HEK293 (cell line): ENCODE results near the gene ATP6V1D.

Source experiments
- ATF2 ChIP-seq: fragments of 450-650 bp; formaldehyde crosslinking; IDR thresholded peaks from 2 replicates; pipeline ENCODE4 v1.5.1; 2016; ENCODE audit warnings: missing biosample characterization, missing genetic modification characterization, low read depth
- ZNF157 ChIP-seq: fragments of 450-650 bp; formaldehyde crosslinking; IDR thresholded peaks from 2 replicates; pipeline ENCODE4 v1.5.1; 2016; ENCODE audit warnings: missing biosample characterization, missing genetic modification characterization
- ZNF2 ChIP-seq: fragments of 450-650 bp; formaldehyde crosslinking; IDR thresholded peaks from 2 replicates; pipeline ENCODE4 v1.5.1; 2016; ENCODE audit warnings: missing biosample characterization, missing genetic modification characterization
- ZNF549 ChIP-seq: fragments of 450-650 bp; IDR thresholded peaks from 2 replicates; pipeline ENCODE4 v1.5.1; 2018; ENCODE audit warnings: missing biosample characterization, missing genetic modification characterization, mild to moderate bottlenecking, inconsistent platforms, moderate library complexity

- TF ChIP-seq ZNF549 (tag by site-specific recombination) (no peak), ZNF157 (tag by site-specific recombination) (no peak), ATF2 (no peak), ZNF2 (no peak)
Observed at GRCh38 chr14:67332468-67332867, 27.1 kb downstream of the ATP6V1D start.
